ENCODE results near the gene PPP6R3.
"Not testable (repeated sequence)": the region's sequence is repeated elsewhere in the genome, so short reads cannot be mapped to it uniquely, and the experiment has no call there.

Gene PPP6R3

GRCh38 chr11:68455485-68455884 is 5.1 kb upstream of the PPP6R3 start:
- H3K36me3 ChIP-seq (ENCODE audit: insufficient read depth), result no peaks in the 10 kb centered on the region
- TF ChIP-seq, protein P1, sequence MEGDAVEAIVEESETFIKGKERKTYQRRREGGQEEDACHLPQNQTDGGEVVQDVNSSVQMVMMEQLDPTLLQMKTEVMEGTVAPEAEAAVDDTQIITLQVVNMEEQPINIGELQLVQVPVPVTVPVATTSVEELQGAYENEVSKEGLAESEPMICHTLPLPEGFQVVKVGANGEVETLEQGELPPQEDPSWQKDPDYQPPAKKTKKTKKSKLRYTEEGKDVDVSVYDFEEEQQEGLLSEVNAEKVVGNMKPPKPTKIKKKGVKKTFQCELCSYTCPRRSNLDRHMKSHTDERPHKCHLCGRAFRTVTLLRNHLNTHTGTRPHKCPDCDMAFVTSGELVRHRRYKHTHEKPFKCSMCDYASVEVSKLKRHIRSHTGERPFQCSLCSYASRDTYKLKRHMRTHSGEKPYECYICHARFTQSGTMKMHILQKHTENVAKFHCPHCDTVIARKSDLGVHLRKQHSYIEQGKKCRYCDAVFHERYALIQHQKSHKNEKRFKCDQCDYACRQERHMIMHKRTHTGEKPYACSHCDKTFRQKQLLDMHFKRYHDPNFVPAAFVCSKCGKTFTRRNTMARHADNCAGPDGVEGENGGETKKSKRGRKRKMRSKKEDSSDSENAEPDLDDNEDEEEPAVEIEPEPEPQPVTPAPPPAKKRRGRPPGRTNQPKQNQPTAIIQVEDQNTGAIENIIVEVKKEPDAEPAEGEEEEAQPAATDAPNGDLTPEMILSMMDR (conservative IDR thresholded peaks at IDR 0.05; ENCODE audit: low read depth, low read length), result no peak

DNA sequence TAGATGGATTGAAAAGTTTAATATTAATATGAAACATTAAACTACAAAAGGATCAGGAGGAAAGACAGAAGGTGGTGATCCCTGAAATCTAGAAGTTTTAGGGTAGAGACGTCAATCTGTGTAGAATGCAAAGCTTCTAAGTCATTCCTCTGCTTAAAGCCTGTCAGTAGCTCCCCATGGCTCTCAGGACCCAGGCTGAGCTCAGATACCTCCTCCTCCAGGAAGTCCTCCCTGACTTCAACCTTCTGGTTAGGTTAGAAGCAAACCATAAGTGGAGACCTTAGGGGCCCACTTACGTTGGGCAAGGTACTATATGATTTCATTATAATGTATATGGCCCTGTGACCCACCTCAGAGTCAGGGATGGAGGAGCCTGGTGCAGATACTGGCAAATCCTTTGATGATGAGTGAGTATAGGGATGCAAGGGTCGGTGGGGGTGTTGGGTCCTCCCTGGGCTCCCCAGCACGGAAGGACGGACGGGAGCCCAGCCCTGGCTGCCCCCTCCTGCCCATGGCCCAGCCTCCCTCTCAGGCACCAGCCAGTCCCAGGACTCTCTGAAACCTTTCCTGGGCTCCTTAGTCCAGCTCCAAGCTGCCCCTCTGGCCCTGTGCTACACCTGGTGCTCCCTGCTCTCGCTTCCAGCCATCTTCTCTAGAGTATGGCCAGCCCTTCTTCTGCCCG is 3.2 kb upstream of the PPP6R3 start:
- H2AFZ ChIP-seq (ENCODE audit: low read depth), result no peak overlapping the region
- H3K4me2 ChIP-seq, result no peak overlapping the region
- peaks cover 7% of the 10 kb centered on the region for H3K4me1 ChIP-seq (ENCODE audit: low read depth, poor library complexity, severe bottlenecking)
- H3K79me2 ChIP-seq (ENCODE audit: insufficient read depth, low read depth), result peaks cover 10% of the 10 kb centered on the region
- no peak overlapping the region for H3K27ac ChIP-seq
- peaks cover 9% of the 10 kb centered on the region for H4K20me1 ChIP-seq (ENCODE audit: insufficient read depth)
- H3K4me3 ChIP-seq (IDR thresholded peaks at IDR 0.05; ENCODE audit: insufficient read depth, low read depth, low read length), result no peak overlapping the region
- TF ChIP-seq, protein P1 (conservative IDR thresholded peaks at IDR 0.05; ENCODE audit: low read depth, low read length), result no peak
- H3K27me3 ChIP-seq (ENCODE audit: insufficient read depth, low read depth), result no peaks in the 10 kb centered on the region
- no peaks in the 10 kb centered on the region for H3K36me3 ChIP-seq (ENCODE audit: insufficient read depth)
- H3K9ac ChIP-seq, result no peak overlapping the region

More at GRCh38 chr11:68455485-68455884, 5.1 kb upstream of the PPP6R3 start:
- Histone ChIP-seq H3K4me3 (IDR thresholded peaks at IDR 0.05; ENCODE audit: insufficient read depth, low read depth, low read length) (no peak overlapping the region), H3K27ac (no peak overlapping the region), H3K9ac (no peak overlapping the region), H3K79me2 (ENCODE audit: insufficient read depth, low read depth) (no peaks in the 10 kb centered on the region), H3K27me3 (ENCODE audit: insufficient read depth, low read depth) (no peaks in the 10 kb centered on the region), H4K20me1 (ENCODE audit: insufficient read depth) (no peaks in the 10 kb centered on the region), H3K4me2 (no peak overlapping the region), H3K4me1 (ENCODE audit: low read depth, poor library complexity, severe bottlenecking) (no peaks in the 10 kb centered on the region), H2AFZ (ENCODE audit: low read depth) (no peak overlapping the region)

DNA sequence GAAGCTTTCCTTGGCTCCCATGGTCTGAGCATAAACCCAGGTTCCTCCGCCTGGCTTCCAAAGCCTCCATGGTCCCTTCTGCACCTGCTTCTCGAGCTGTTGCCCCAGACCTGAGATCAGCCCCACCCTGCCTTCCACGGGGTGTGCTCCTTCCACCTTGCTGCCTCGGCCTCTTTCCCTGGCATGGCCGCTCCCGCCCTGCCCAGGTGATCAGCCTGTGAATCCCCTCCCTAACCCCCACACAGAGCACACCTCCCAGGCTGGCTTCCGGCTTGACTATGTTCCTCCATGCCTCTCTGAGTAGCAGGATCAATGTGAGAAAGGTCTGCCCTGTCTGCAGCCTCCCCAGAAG is 2.7 kb upstream of the PPP6R3 start:
- Histone ChIP-seq H3K9ac (no peak overlapping the region), H3K27ac (no peak overlapping the region), H2AFZ (ENCODE audit: low read depth) (no peak overlapping the region), H4K20me1 (ENCODE audit: insufficient read depth) (peaks cover 14% of the 10 kb centered on the region), H3K36me3 (ENCODE audit: insufficient read depth) (no peaks in the 10 kb centered on the region), H3K79me2 (ENCODE audit: insufficient read depth, low read depth) (peaks cover 15% of the 10 kb centered on the region), H3K4me3 (IDR thresholded peaks at IDR 0.05; ENCODE audit: insufficient read depth, low read depth, low read length) (no peak overlapping the region), H3K27me3 (ENCODE audit: insufficient read depth, low read depth) (no peaks in the 10 kb centered on the region), H3K4me2 (no peak overlapping the region), H3K4me1 (ENCODE audit: low read depth, poor library complexity, severe bottlenecking) (peaks cover 12% of the 10 kb centered on the region)
- TF ChIP-seq, protein P1 (conservative IDR thresholded peaks at IDR 0.05; ENCODE audit: low read depth, low read length), result no peak

GRCh38 chr11:68458340-68458739 is 2.2 kb upstream of the PPP6R3 start:
- not testable (repeated sequence) for H3K4me3 ChIP-seq (IDR thresholded peaks at IDR 0.05; ENCODE audit: insufficient read depth, low read depth, low read length); H3K27ac ChIP-seq; H2AFZ ChIP-seq (ENCODE audit: low read depth); H3K4me2 ChIP-seq; H3K27me3 ChIP-seq (ENCODE audit: insufficient read depth, low read depth); H3K9ac ChIP-seq; H3K36me3 ChIP-seq (ENCODE audit: insufficient read depth)
- Histone ChIP-seq H3K79me2 (ENCODE audit: insufficient read depth, low read depth) (peaks cover 20% of the 10 kb centered on the region), H4K20me1 (ENCODE audit: insufficient read depth) (peaks cover 16% of the 10 kb centered on the region), H3K4me1 (ENCODE audit: low read depth, poor library complexity, severe bottlenecking) (peaks cover 17% of the 10 kb centered on the region)

Data from KMS-11 (cell line).